ENCODE measurements around the gene KCNMA1. TPM values are rescaled to one million over a fixed set of nuclear protein-coding genes. Genes with fewer than 3 reads are reported as not detected.

KCNMA1 gene
- total RNA-seq, 3 donors from 2014 or later, result 13.6 to 37.8 (median 15.1) TPM

DNA sequence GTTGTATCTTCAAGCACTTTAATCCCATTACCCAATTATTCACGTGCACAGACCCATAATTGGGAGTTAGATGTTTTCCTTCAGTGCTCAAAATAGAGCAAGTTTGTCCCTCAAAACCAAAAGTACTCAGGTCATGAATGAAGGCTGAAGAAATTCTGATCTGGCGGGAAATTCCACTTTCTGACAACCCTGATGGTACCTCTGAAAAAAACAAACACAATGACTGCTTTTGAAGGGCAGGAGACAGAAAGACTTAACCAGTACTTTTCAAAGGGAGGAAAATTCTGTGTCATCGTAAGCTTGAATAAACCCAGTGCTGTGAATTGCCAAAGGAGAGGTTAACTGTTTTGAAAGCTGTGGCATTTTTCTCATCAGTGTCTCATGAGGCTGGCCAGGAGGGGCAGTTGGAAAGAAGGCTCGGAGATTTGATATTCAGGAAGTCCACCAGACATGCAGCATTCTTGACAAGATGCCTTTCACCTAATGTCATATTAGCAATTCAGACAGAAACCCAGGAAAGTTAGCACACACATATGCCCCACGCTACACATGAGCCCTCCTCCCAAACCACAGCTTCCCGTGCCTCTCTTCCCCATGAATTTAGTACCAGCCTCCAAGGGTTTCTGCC is 347.0 kb downstream of the KCNMA1 start:
- no peak for DNase-seq (ENCODE audit: low spot score in 2 of 2)
- TF ChIP-seq POLR2A (IDR thresholded peaks at IDR 0.05), result no peak
- TF ChIP-seq POLR2AphosphoS5 (IDR thresholded peaks at IDR 0.05), result no peak
- TF ChIP-seq, protein P1, sequence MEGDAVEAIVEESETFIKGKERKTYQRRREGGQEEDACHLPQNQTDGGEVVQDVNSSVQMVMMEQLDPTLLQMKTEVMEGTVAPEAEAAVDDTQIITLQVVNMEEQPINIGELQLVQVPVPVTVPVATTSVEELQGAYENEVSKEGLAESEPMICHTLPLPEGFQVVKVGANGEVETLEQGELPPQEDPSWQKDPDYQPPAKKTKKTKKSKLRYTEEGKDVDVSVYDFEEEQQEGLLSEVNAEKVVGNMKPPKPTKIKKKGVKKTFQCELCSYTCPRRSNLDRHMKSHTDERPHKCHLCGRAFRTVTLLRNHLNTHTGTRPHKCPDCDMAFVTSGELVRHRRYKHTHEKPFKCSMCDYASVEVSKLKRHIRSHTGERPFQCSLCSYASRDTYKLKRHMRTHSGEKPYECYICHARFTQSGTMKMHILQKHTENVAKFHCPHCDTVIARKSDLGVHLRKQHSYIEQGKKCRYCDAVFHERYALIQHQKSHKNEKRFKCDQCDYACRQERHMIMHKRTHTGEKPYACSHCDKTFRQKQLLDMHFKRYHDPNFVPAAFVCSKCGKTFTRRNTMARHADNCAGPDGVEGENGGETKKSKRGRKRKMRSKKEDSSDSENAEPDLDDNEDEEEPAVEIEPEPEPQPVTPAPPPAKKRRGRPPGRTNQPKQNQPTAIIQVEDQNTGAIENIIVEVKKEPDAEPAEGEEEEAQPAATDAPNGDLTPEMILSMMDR (IDR thresholded peaks at IDR 0.05), result no peak
- Histone ChIP-seq H3K9me3 (no peaks in the 10 kb centered on the region), H3K36me3 (no peaks in the 10 kb centered on the region), H3K4me3 (no peak overlapping the region), H3K27ac (no peak overlapping the region), H3K27me3 (no peaks in the 10 kb centered on the region), H3K4me1 (no peaks in the 10 kb centered on the region)
- intact Hi-C loops (cut with DNase I; ENCODE audit: low total_unique reads), result no loop called here

DNA sequence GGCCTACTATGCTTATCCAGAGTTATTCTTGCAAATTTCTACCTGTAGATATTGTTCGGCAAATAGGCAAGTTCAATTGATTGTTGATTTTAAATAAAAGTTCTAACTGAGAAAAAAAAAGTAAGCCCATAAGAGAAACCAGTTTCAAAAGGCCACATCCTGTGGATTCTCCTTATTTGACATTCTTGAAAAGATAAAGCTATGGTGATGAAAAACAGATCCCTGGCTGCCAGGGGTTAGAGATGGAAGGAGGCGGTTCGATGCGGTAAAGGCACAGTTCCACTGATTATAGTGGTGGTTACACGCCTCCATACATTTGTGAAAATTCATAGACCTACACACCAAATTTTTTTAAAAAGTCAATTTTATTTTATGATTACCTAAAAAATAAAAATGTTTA is 347.8 kb downstream of the KCNMA1 start:
- H3K27me3 ChIP-seq, result no peaks in the 10 kb centered on the region
- no peak overlapping the region for H3K4me3 ChIP-seq
- H3K27ac ChIP-seq, result no peak overlapping the region
- intact Hi-C loops (cut with DNase I; ENCODE audit: low total_unique reads), result no loop called here
- TF ChIP-seq POLR2A (IDR thresholded peaks at IDR 0.05) (no peak), POLR2AphosphoS5 (IDR thresholded peaks at IDR 0.05) (no peak)
- H3K36me3 ChIP-seq, result no peaks in the 10 kb centered on the region
- H3K4me1 ChIP-seq, result no peaks in the 10 kb centered on the region
- H3K9me3 ChIP-seq, result no peaks in the 10 kb centered on the region
- no peak for DNase-seq (ENCODE audit: low spot score in 2 of 2)

DNA sequence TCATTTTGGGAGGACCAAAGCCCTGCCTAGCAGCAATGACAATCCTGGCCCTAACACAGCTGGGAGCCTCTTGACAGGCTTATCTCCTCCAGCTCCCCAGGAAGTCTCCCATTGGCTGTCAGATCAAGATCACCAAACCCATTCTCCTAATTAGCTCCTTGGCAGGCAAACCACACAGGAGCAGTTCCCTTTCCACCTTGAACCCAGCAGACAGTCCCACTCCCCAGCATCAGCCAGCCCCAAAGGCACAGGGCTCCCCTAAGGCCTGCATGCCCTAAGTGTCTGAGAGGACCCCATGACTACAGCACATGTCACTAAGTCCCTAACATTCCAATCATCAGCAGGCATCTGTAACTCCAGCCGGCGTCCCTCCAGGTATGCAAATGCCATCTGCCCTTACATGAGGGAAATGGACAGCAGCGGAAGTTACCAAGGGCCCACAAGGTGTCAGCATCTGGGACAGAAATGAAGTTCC is 348.5 kb downstream of the KCNMA1 start:
- no peak overlapping the region for H3K27ac ChIP-seq
- intact Hi-C loops (cut with DNase I; ENCODE audit: low total_unique reads), result no loop called here

DNA sequence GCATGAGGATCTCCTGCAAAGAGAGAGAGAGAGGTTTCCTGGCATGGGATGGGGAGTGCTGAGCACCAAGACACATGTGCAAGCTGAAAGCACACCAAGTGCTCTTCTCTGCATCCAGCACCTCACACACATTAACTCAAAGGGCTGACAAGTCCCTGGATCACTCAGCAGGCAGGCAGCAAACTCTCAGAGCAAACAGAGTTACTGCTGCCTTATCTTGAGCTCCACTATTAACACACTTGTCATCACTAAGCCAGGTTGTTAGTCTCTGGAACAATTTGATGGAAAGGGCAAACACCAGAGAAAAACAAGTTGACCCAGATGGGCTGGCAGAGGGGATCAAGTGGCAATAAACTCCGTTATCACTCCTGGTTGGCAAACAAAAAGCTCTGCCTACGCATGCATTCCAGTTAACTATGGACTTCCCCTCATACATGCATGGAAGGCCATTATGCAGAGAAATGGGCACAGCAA is 349.9 kb downstream of the KCNMA1 start:
- no peak overlapping the region for H3K27ac ChIP-seq
- no peaks in the 10 kb centered on the region for H3K9me3 ChIP-seq
- intact Hi-C loops (cut with DNase I; ENCODE audit: low total_unique reads), result no loop called here
- DNase-seq (ENCODE audit: low spot score in 2 of 2), result no peak
- TF ChIP-seq POLR2A (IDR thresholded peaks at IDR 0.05), result no peak
- TF ChIP-seq, protein P1 (IDR thresholded peaks at IDR 0.05), result no peak
- peak in 1 of 3 donors; percentile 56 for TF ChIP-seq POLR2AphosphoS5 (IDR thresholded peaks at IDR 0.05)
- H3K27me3 ChIP-seq, result no peaks in the 10 kb centered on the region
- H3K36me3 ChIP-seq, result no peaks in the 10 kb centered on the region
- no peak overlapping the region for H3K4me3 ChIP-seq
- no peaks in the 10 kb centered on the region for H3K4me1 ChIP-seq

More for the DNA sequence above, 348.5 kb downstream of the KCNMA1 start:
- no peaks in the 10 kb centered on the region for H3K9me3 ChIP-seq
- no peaks in the 10 kb centered on the region for H3K4me1 ChIP-seq
- H3K4me3 ChIP-seq, result no peak overlapping the region
- no peaks in the 10 kb centered on the region for H3K27me3 ChIP-seq
- no peaks in the 10 kb centered on the region for H3K36me3 ChIP-seq
- no peak for TF ChIP-seq POLR2A (IDR thresholded peaks at IDR 0.05)
- TF ChIP-seq, protein P1 (IDR thresholded peaks at IDR 0.05), result no peak
- no peak for TF ChIP-seq POLR2AphosphoS5 (IDR thresholded peaks at IDR 0.05)
- no peak for DNase-seq (ENCODE audit: low spot score in 2 of 2)

GRCh38 chr10:77286531-77287508 is 350.8 kb downstream of the KCNMA1 start:
- H3K27me3 ChIP-seq, result no peaks in the 10 kb centered on the region
- DNase-seq (ENCODE audit: low spot score in 2 of 2), result no peak
- no peaks in the 10 kb centered on the region for H3K36me3 ChIP-seq
- intact Hi-C loops (cut with DNase I; ENCODE audit: low total_unique reads), result no loop called here
- H3K4me3 ChIP-seq, result no peak overlapping the region
- TF ChIP-seq POLR2A (IDR thresholded peaks at IDR 0.05) (no peak), POLR2AphosphoS5 (IDR thresholded peaks at IDR 0.05) (no peak)
- TF ChIP-seq, protein P1 (IDR thresholded peaks at IDR 0.05), result no peak
- no peaks in the 10 kb centered on the region for H3K4me1 ChIP-seq
- no peaks in the 10 kb centered on the region for H3K9me3 ChIP-seq
- H3K27ac ChIP-seq, result no peak overlapping the region
